ENCODE measurements around the gene DDTL. TPM values are rescaled to one million over a fixed set of nuclear protein-coding genes. Genes with fewer than 3 reads are reported as not detected.
"Not testable (repeated sequence)": the region's sequence is repeated elsewhere in the genome, so short reads cannot be mapped to it uniquely, and the experiment has no call there.

DDTL gene
- total and polyA plus RNA-seq, 2 of the 4 experiments (the other 2 are of a cell fraction): 0.36 to 1.5 TPM

- H3K56ac ChIP-seq (ENCODE audit: extremely low read depth, insufficient read depth, low read length); H3K9ac ChIP-seq (ENCODE audit: low read depth, low read length); H3K9me3 ChIP-seq (ENCODE audit: control insufficient read depth, insufficient read depth, low read length); H4K5ac ChIP-seq (ENCODE audit: low read depth, low read length); H3K4me1 ChIP-seq (ENCODE audit: control insufficient read depth, insufficient read depth, low read length); H3K14ac ChIP-seq (replicated peaks; ENCODE audit: low read depth, low read length); H3K23ac ChIP-seq (ENCODE audit: low read depth, low read length); H2AFZ ChIP-seq (replicated peaks; ENCODE audit: low read length, poor library complexity); H3K4me2 ChIP-seq (ENCODE audit: low read depth, low read length); H4K20me1 ChIP-seq (ENCODE audit: insufficient read depth, low read length); POLR2A ChIA-PET (ENCODE audit: unreplicated experiment); H3K36me3 ChIP-seq (ENCODE audit: control insufficient read depth, insufficient read depth, low read length); H4K91ac ChIP-seq (ENCODE audit: insufficient read depth, low read depth, low read length); H3K18ac ChIP-seq (ENCODE audit: low read depth, low read length); dilution Hi-C loops (cut with HindIII; ENCODE audit: low sequenced_read_pairs, unreplicated experiment); H3K4ac ChIP-seq (ENCODE audit: low read depth, low read length); H3K27me3 ChIP-seq (ENCODE audit: control insufficient read depth, insufficient read depth, low read length); H2BK15ac ChIP-seq (ENCODE audit: low read depth, low read length); H2BK120ac ChIP-seq (ENCODE audit: low read depth, low read length); H3K9me1 ChIP-seq (ENCODE audit: insufficient read depth, low read length); CTCF ChIA-PET; BruUV-seq (replicated peaks); H3K4me3 ChIP-seq (ENCODE audit: insufficient read depth, low read depth, low read length); H3K79me1 ChIP-seq (ENCODE audit: low read depth in 1 of 2, low read length in 2 of 2); in situ Hi-C loops (cut with MboI; ENCODE audit: low sequenced_read_pairs); H2AK9ac ChIP-seq (replicated peaks; ENCODE audit: low read depth, low read length, poor library complexity); H4K8ac ChIP-seq (ENCODE audit: low read depth in 2 of 2, low read length in 2 of 2); H2AK5ac ChIP-seq (ENCODE audit: low read depth, low read length); H3K27ac ChIP-seq (ENCODE audit: insufficient read depth, low read length); H2BK20ac ChIP-seq (ENCODE audit: low read depth, low read length); H2BK5ac ChIP-seq (ENCODE audit: low read depth, low read length, poor library complexity, severe bottlenecking): not testable (repeated sequence)
- ATAC-seq (ENCODE audit: low read depth) (peak; percentile 55), DNase-seq (peak; percentile 64)
- peak; percentile 15; the same call in 1 of the 2 replicates for TF ChIP-seq MAZ (IDR thresholded peaks at IDR 0.05; ENCODE audit: borderline replicate concordance, low read depth, low read length)
- intact Hi-C loops (cut with micrococcal nuclease): loop anchor here (10.0 kb wide), 2 partner anchors 185 to 255 kb away; partner anchors contain the start of gene GGT5
- no CpG with 5 or more reads among the region's 3 CpGs for WGBS, 2 experiments (ENCODE audit: extremely low coverage in 2 of 2, insufficient read length in 1 of 2)
Measured at GRCh38 chr22:23989583-23990244, 23.0 kb downstream of the DDTL start.

- H2BK120ac ChIP-seq (ENCODE audit: low read depth, low read length); DNase-seq; H2AK9ac ChIP-seq (replicated peaks; ENCODE audit: low read depth, low read length, poor library complexity); H2BK20ac ChIP-seq (ENCODE audit: low read depth, low read length); ATAC-seq (ENCODE audit: low read depth); H4K5ac ChIP-seq (ENCODE audit: low read depth, low read length); H3K9me3 ChIP-seq (ENCODE audit: control insufficient read depth, insufficient read depth, low read length); H4K91ac ChIP-seq (ENCODE audit: insufficient read depth, low read depth, low read length); H3K27me3 ChIP-seq (ENCODE audit: control insufficient read depth, insufficient read depth, low read length); H3K4me1 ChIP-seq (ENCODE audit: control insufficient read depth, insufficient read depth, low read length); H2AK5ac ChIP-seq (ENCODE audit: low read depth, low read length); H3K79me1 ChIP-seq (ENCODE audit: low read depth in 1 of 2, low read length in 2 of 2); H3K4ac ChIP-seq (ENCODE audit: low read depth, low read length); H3K18ac ChIP-seq (ENCODE audit: low read depth, low read length); H2BK5ac ChIP-seq (ENCODE audit: low read depth, low read length, poor library complexity, severe bottlenecking); H3K4me2 ChIP-seq (ENCODE audit: low read depth, low read length); H3K9me1 ChIP-seq (ENCODE audit: insufficient read depth, low read length); H3K36me3 ChIP-seq (ENCODE audit: control insufficient read depth, insufficient read depth, low read length); H3K9ac ChIP-seq (ENCODE audit: low read depth, low read length); dilution Hi-C loops (cut with HindIII; ENCODE audit: low sequenced_read_pairs, unreplicated experiment); H4K8ac ChIP-seq (ENCODE audit: low read depth in 2 of 2, low read length in 2 of 2); H3K14ac ChIP-seq (replicated peaks; ENCODE audit: low read depth, low read length); H3K4me3 ChIP-seq (ENCODE audit: insufficient read depth, low read depth, low read length); intact Hi-C loops (cut with micrococcal nuclease); in situ Hi-C loops (cut with MboI; ENCODE audit: low sequenced_read_pairs); BruUV-seq (replicated peaks); H3K23ac ChIP-seq (ENCODE audit: low read depth, low read length); H3K56ac ChIP-seq (ENCODE audit: extremely low read depth, insufficient read depth, low read length); H2BK15ac ChIP-seq (ENCODE audit: low read depth, low read length); H4K20me1 ChIP-seq (ENCODE audit: insufficient read depth, low read length); POLR2A ChIA-PET (ENCODE audit: unreplicated experiment); H2AFZ ChIP-seq (replicated peaks; ENCODE audit: low read length, poor library complexity); H3K27ac ChIP-seq (ENCODE audit: insufficient read depth, low read length): not testable (repeated sequence)
- no CpG with 5 or more reads among the region's 2 CpGs for WGBS, 2 experiments (ENCODE audit: extremely low coverage in 2 of 2, insufficient read length in 1 of 2)
- CTCF ChIA-PET: interaction anchor here (0.5 kb wide), 1 partner anchor 365 kb away, joined by 3 read pairs; no protein-coding TSS in a partner anchor
Measured at GRCh38 chr22:23993080-23993479, 26.4 kb downstream of the DDTL start.

Data from IMR-90 (cell line).